KOPT-K1 (cell line): Measurements from ENCODE around the gene SPATA24.
"Not testable (repeated sequence)": the region's sequence is repeated elsewhere in the genome, so short reads cannot be mapped to it uniquely, and the experiment has no call there.

ENCODE experiments used
- H3K27ac ChIP-seq: fragments of 200-600 bp; sonication (generic); 2 replicates; pipeline ENCODE4 v1.5.1; 2016; ENCODE audit warnings: antibody characterized with exemption, mild to moderate bottlenecking, low read depth, low read length; ENCODE audit not compliant: poor library complexity, severe bottlenecking
- H3K36me3 ChIP-seq: fragments of 200-600 bp; sonication (generic); 2 replicates; pipeline ENCODE4 v1.5.1; 2017; ENCODE audit warnings: antibody characterized with exemption, mild to moderate bottlenecking, low read length, moderate library complexity; ENCODE audit not compliant: insufficient read depth
- H3K9me3 ChIP-seq: fragments of 200-600 bp; sonication (generic); 2 replicates; pipeline ENCODE4 v1.5.1; 2017; ENCODE audit warnings: antibody characterized with exemption, low read length, mild to moderate bottlenecking; ENCODE audit not compliant: insufficient read depth, poor library complexity, severe bottlenecking

SPATA24 gene

GRCh38 chr5:139410121-139410992 is 6.5 kb upstream of the SPATA24 start:
- H3K27ac ChIP-seq = no peak overlapping the region
- no peaks in the 10 kb centered on the region for H3K36me3 ChIP-seq
- H3K9me3 ChIP-seq = no peaks in the 10 kb centered on the region

- H3K36me3 ChIP-seq, H3K9me3 ChIP-seq, H3K27ac ChIP-seq: not testable (repeated sequence)
These were observed 5.2 kb upstream of the SPATA24 start for GRCh38 chr5:139409116-139409515.

- Histone ChIP-seq H3K36me3 (no peaks in the 10 kb centered on the region), H3K9me3 (no peaks in the 10 kb centered on the region), H3K27ac (no peak overlapping the region)
These were observed 4.3 kb upstream of the SPATA24 start for GRCh38 chr5:139408191-139408590.

- H3K27ac ChIP-seq = no peak overlapping the region
- H3K9me3 ChIP-seq = no peaks in the 10 kb centered on the region
- no peaks in the 10 kb centered on the region for H3K36me3 ChIP-seq
These were observed 3.6 kb upstream of the SPATA24 start for GRCh38 chr5:139407517-139407916.

- H3K27ac ChIP-seq = no peak overlapping the region
- no peaks in the 10 kb centered on the region for H3K9me3 ChIP-seq
- H3K36me3 ChIP-seq = no peaks in the 10 kb centered on the region
These were observed 3.1 kb upstream of the SPATA24 start for GRCh38 chr5:139406963-139407362.

GRCh38 chr5:139404484-139404840 is 573 bp upstream of the SPATA24 start:
- no peaks in the 10 kb centered on the region for H3K36me3 ChIP-seq
- peak overlapping the region; percentile 72 for H3K27ac ChIP-seq
- H3K9me3 ChIP-seq = no peaks in the 10 kb centered on the region

GRCh38 chr5:139403418-139403786 is 487 bp downstream of the SPATA24 start:
- Histone ChIP-seq H3K27ac (peak overlapping the region; percentile 72), H3K36me3 (no peaks in the 10 kb centered on the region), H3K9me3 (no peaks in the 10 kb centered on the region)

GRCh38 chr5:139402561-139403158 is 1.2 kb downstream of the SPATA24 start:
- no peaks in the 10 kb centered on the region for H3K36me3 ChIP-seq
- H3K9me3 ChIP-seq = no peaks in the 10 kb centered on the region
- peak overlapping the region; percentile 72 for H3K27ac ChIP-seq

- Histone ChIP-seq H3K9me3 (no peaks in the 10 kb centered on the region), H3K27ac (no peak overlapping the region), H3K36me3 (no peaks in the 10 kb centered on the region)
These were observed 2.3 kb downstream of the SPATA24 start for GRCh38 chr5:139401546-139401945.

- peaks cover 14% of the 10 kb centered on the region; the same call in 1 of the 2 replicates for H3K36me3 ChIP-seq
- H3K9me3 ChIP-seq = no peaks in the 10 kb centered on the region
- no peak overlapping the region for H3K27ac ChIP-seq
These were observed 4.3 kb downstream of the SPATA24 start for GRCh38 chr5:139399501-139400121.

- Histone ChIP-seq H3K27ac (no peak overlapping the region), H3K36me3 (peaks cover 14% of the 10 kb centered on the region; the same call in 1 of the 2 replicates), H3K9me3 (no peaks in the 10 kb centered on the region)
These were observed 6.0 kb downstream of the SPATA24 start for GRCh38 chr5:139397921-139398320.

- no peaks in the 10 kb centered on the region for H3K9me3 ChIP-seq
- no peak overlapping the region for H3K27ac ChIP-seq
- peaks cover 14% of the 10 kb centered on the region; the same call in 1 of the 2 replicates for H3K36me3 ChIP-seq
These were observed 7.2 kb downstream of the SPATA24 start for GRCh38 chr5:139396691-139397090.

- Histone ChIP-seq H3K36me3 (peaks cover 14% of the 10 kb centered on the region; the same call in 1 of the 2 replicates), H3K27ac (no peak overlapping the region), H3K9me3 (no peaks in the 10 kb centered on the region)
These were observed 7.8 kb downstream of the SPATA24 start for GRCh38 chr5:139395844-139396640.

- H3K9me3 ChIP-seq = no peaks in the 10 kb centered on the region
- no peak within 1 kb of the TSS for H3K27ac ChIP-seq
- H3K36me3 ChIP-seq = peaks cover 14% of the 10 kb centered on the region; the same call in 1 of the 2 replicates
These were observed 9.0 kb downstream of the SPATA24 start, which contains the start of gene PROB1 for GRCh38 chr5:139394654-139395566. Gene PROB1, minus strand, starts transcription at chr5:139395104. Its CDS starts 23 bp downstream, at chr5:139395081.
